ENCODE measurements around the gene MANSC4.

GRCh38 chr12:27808841-27809240, 28.8 kb upstream of the MANSC4 start:
- TF ChIP-seq POLR2AphosphoS5 (IDR thresholded peaks at IDR 0.05; ENCODE audit: borderline replicate concordance, low read depth, low read length) (no peak), EZH2 (IDR thresholded peaks at IDR 0.05) (no peak)

All from SK-N-MC (cell line).